GM23248 (cell line): ENCODE measurements around the gene SLC35B1. TPM values are rescaled to one million over a fixed set of nuclear protein-coding genes. Genes with fewer than 3 reads are reported as not detected.
"Not testable (repeated sequence)": the region's sequence is repeated elsewhere in the genome, so short reads cannot be mapped to it uniquely, and the experiment has no call there.

ENCODE experiments used
- DNase-seq: peaks from one replicate; pipeline ENCODE4 v3.0.0-alpha.2; 2015
- H2AFZ ChIP-seq: fragments of 200-600 bp; sonication (generic); 2 replicates; pipeline ENCODE4 v1.6.1; 2016; ENCODE audit warnings: antibody characterized with exemption
- H3F3A ChIP-seq: fragments of 200-600 bp; sonication (generic); 2 replicates; pipeline ENCODE4 v1.6.1; 2016; ENCODE audit warnings: mild to moderate bottlenecking, antibody characterized with exemption, mixed run types; ENCODE audit not compliant: insufficient read depth
- H3K27ac ChIP-seq: fragments of 200-600 bp; sonication (generic); 2 replicates; pipeline ENCODE4 v1.5.1; 2016; ENCODE audit warnings: mild to moderate bottlenecking
- H3K27me3 ChIP-seq: fragments of 200-600 bp; sonication (generic); replicated peaks from 2 replicates; pipeline ENCODE4 v1.6.1; 2016; ENCODE audit warnings: mild to moderate bottlenecking; ENCODE audit not compliant: insufficient read depth
- H3K36me3 ChIP-seq: fragments of 200-600 bp; sonication (generic); 2 replicates; pipeline ENCODE4 v1.6.1; 2016; ENCODE audit warnings: low read depth, mild to moderate bottlenecking
- H3K4me1 ChIP-seq: fragments of 200-600 bp; sonication (generic); 2 replicates; pipeline ENCODE4 v1.6.1; 2016; ENCODE audit warnings: mild to moderate bottlenecking; ENCODE audit not compliant: insufficient read depth
- H3K4me2 ChIP-seq: fragments of 200-600 bp; sonication (generic); one replicate; pipeline ENCODE4 v1.6.1; 2016; ENCODE audit warnings: mild to moderate bottlenecking; ENCODE audit not compliant: unreplicated experiment
- H3K4me3 ChIP-seq: fragments of 200-600 bp; sonication (generic); 2 replicates; pipeline ENCODE4 v1.5.1; 2016; ENCODE audit warnings: mild to moderate bottlenecking
- H3K79me2 ChIP-seq: fragments of 200-600 bp; sonication (generic); 2 replicates; pipeline ENCODE4 v1.6.1; 2016; ENCODE audit warnings: mild to moderate bottlenecking; ENCODE audit not compliant: insufficient read depth
- H3K9ac ChIP-seq: fragments of 200-600 bp; sonication (generic); 2 replicates; pipeline ENCODE4 v1.6.1; 2016; ENCODE audit warnings: mild to moderate bottlenecking
- H3K9me2 ChIP-seq: fragments of 200-600 bp; sonication (generic); 2 replicates; pipeline ENCODE4 v1.6.1; 2016; ENCODE audit warnings: mixed run types, mild to moderate bottlenecking, moderate library complexity; ENCODE audit not compliant: insufficient read depth
- H3K9me3 ChIP-seq: fragments of 200-600 bp; sonication (generic); one replicate; pipeline ENCODE4 v1.6.1; 2017; ENCODE audit warnings: low read depth
- H4K20me1 ChIP-seq: fragments of 200-600 bp; sonication (generic); 2 replicates; pipeline ENCODE4 v1.6.0; 2016; ENCODE audit not compliant: insufficient read depth
- EZH2 ChIP-seq: fragments of 200-600 bp; sonication (generic); IDR thresholded peaks from 2 replicates; pipeline ENCODE4 v1.6.1; 2018; ENCODE audit warnings: antibody characterized with exemption, mild to moderate bottlenecking; ENCODE audit not compliant: insufficient read depth, poor library complexity, severe bottlenecking
- EZH2phosphoT487 ChIP-seq: fragments of 200-600 bp; sonication (generic); IDR thresholded peaks from 2 replicates; pipeline ENCODE4 v1.6.1; 2018; ENCODE audit warnings: antibody characterized with exemption, moderate library complexity, mild to moderate bottlenecking, low read depth; ENCODE audit not compliant: insufficient read depth
- WGBS, 2 experiments: methylation state at CpG; one replicate each; pipeline ENCODE4 v1.1.6; 2015 to 2017; ENCODE audit warnings: low lambda C conversion rate in 2 of 2, low coverage in 1 of 2; ENCODE audit errors: missing lambda C conversion rate in 2 of 2; 5-methylcytosine and 5-hydroxymethylcytosine counted together
- in situ Hi-C: fragments of 300-500 bp; cut with MboI; formaldehyde crosslinking; loops from 2 replicates; pipeline ENCODE4 v1.15.0; 2020
- polyA plus RNA-seq: library from polyadenylated mRNA; unstranded; fragments of >200 nt; fragmentation: Nextera tagmentation; extraction: Ambion mirVana; gene quantifications from 2 replicates; pipeline ENCODE4 v1.2.1, GENCODE V29; 2016
- total RNA-seq: library from RNA; depleted of rRNA; stranded (reverse); fragments of >200 nt; shearing (Covaris generic); gene quantifications from 2 replicates; pipeline ENCODE4 v1.2.3, GENCODE V29; 2014

SLC35B1 gene
- total and polyA plus RNA-seq, 2 experiments from 2014 or later: 66.5 to 71.7 TPM

GRCh38 chr17:49729069-49729468 lies 21.3 kb upstream of the SLC35B1 start:
- Histone ChIP-seq H3K36me3 (no peaks in the 10 kb centered on the region), H3K4me2 (no peak overlapping the region), H3K27me3 (no peaks in the 10 kb centered on the region), H2AFZ (no peak overlapping the region), H3K9me3 (no peaks in the 10 kb centered on the region), H3K27ac (no peak overlapping the region), H3K79me2 (no peaks in the 10 kb centered on the region), H3K9me2 (no peaks in the 10 kb centered on the region), H3K9ac (no peak overlapping the region), H3K4me1 (0 out of 2 replicates have a peak, but pooled peaks cover 9% of the 10 kb centered on the region), H3K4me3 (no peak overlapping the region), H4K20me1 (no peaks in the 10 kb centered on the region), H3F3A (peaks cover 11% of the 10 kb centered on the region)
- 55 to 62% methylated on average over 3 of the region's 3 CpGs for WGBS, 2 experiments
- peak; percentile 19 for DNase-seq
- TF ChIP-seq EZH2 (no peak), EZH2phosphoT487 (no peak)
- in situ Hi-C loops: no loop called here

- Histone ChIP-seq H2AFZ (no peak overlapping the region), H3K9me2 (no peaks in the 10 kb centered on the region), H3K9ac (no peak overlapping the region), H3K4me3 (no peak overlapping the region), H3K4me1 (0 out of 2 replicates have a peak, but pooled peaks cover 9% of the 10 kb centered on the region), H3K9me3 (no peaks in the 10 kb centered on the region), H3K4me2 (no peak overlapping the region), H3K36me3 (no peaks in the 10 kb centered on the region), H3K27me3 (no peaks in the 10 kb centered on the region), H3F3A (peaks cover 11% of the 10 kb centered on the region), H3K27ac (no peak overlapping the region), H4K20me1 (no peaks in the 10 kb centered on the region), H3K79me2 (no peaks in the 10 kb centered on the region)
- DNase-seq: no peak
- in situ Hi-C loops: no loop called here
- WGBS, 2 experiments: 75 to 81% methylated on average over 5 of the region's 5 CpGs
- TF ChIP-seq EZH2: no peak
- no peak for TF ChIP-seq EZH2phosphoT487
Observed at GRCh38 chr17:49728425-49728824, 20.7 kb upstream of the SLC35B1 start.

DNA sequence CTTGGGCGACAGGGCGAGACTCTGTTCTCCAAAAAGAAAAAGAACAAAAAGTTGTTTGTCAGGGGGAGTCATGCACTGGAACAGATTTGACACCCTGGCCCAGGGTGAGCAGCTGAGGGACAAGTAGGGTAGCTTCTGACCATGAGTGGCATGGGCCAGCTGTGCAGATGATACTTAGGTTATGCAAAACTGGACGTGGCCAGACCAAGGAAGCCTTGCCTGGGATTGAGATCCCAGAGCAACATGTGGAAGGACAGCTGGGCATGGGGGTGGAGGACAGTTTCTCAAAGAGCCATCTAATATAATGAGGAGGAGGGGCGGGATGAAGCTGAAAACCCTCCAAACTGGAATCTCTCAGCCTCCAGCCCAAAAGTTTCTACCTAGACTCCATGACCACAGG lies 19.6 kb upstream of the SLC35B1 start:
- no peaks in the 10 kb centered on the region for H3K27me3 ChIP-seq
- H3K9me3 ChIP-seq: no peaks in the 10 kb centered on the region
- no peaks in the 10 kb centered on the region for H3K9me2 ChIP-seq
- H3K4me3 ChIP-seq: no peak overlapping the region
- in situ Hi-C loops: no loop called here
- 77 to 81% methylated on average over 4 of the region's 4 CpGs for WGBS, 2 experiments
- no peak for DNase-seq
- TF ChIP-seq EZH2phosphoT487: no peak
- no peaks in the 10 kb centered on the region for H4K20me1 ChIP-seq
- peaks cover 11% of the 10 kb centered on the region for H3F3A ChIP-seq
- no peak overlapping the region for H3K27ac ChIP-seq
- H3K79me2 ChIP-seq: no peaks in the 10 kb centered on the region
- H3K9ac ChIP-seq: no peak overlapping the region
- no peak overlapping the region for H2AFZ ChIP-seq
- H3K36me3 ChIP-seq: no peaks in the 10 kb centered on the region
- H3K4me2 ChIP-seq: no peak overlapping the region
- 0 out of 2 replicates have a peak, but pooled peaks cover 9% of the 10 kb centered on the region for H3K4me1 ChIP-seq

DNA sequence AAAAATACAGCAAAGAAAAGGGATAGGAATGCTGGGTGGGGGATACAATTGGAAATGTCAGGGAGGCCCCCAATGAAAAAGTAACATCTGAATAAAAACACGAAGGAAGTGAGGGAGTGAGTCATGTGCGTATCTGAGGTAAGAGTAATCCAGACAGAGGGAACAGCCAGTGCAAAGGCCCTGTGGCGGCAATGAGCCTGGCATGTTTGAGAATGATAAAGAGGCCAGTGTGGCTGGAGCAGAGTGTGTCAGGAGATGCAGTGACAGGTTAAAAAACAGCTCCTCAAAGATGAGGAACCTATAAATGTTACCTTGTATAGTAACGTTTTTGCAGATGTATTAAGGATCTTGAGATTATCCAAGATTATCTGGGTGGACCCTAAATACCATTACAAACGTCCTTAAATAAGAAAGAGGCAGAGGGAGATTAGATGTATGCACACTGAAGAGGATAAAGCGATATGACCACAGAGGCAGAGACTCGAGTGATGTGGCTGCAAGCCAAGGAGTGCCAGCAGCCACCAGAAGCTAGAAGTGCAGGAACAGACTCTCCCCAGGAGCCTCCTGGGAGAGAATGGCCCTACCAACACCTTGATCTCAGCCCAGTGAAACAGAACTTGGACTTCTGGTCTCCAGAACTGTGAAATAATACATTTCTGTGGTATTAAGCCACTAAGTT lies 17.8 kb upstream of the SLC35B1 start:
- TF ChIP-seq EZH2phosphoT487: no peak
- TF ChIP-seq EZH2: no peak
- Histone ChIP-seq H3K9ac (no peak overlapping the region), H3F3A (peaks cover 8% of the 10 kb centered on the region), H3K4me2 (no peak overlapping the region), H3K4me3 (no peak overlapping the region), H2AFZ (no peak overlapping the region), H3K79me2 (no peaks in the 10 kb centered on the region), H3K4me1 (0 out of 2 replicates have a peak, but pooled peaks cover 8% of the 10 kb centered on the region), H3K27ac (no peak overlapping the region), H4K20me1 (no peaks in the 10 kb centered on the region), H3K9me3 (no peaks in the 10 kb centered on the region), H3K36me3 (no peaks in the 10 kb centered on the region), H3K9me2 (no peaks in the 10 kb centered on the region), H3K27me3 (no peaks in the 10 kb centered on the region)
- 77 to 78% methylated on average over 7 of the region's 7 CpGs for WGBS, 2 experiments
- no peak for DNase-seq
- in situ Hi-C loops: no loop called here

DNA sequence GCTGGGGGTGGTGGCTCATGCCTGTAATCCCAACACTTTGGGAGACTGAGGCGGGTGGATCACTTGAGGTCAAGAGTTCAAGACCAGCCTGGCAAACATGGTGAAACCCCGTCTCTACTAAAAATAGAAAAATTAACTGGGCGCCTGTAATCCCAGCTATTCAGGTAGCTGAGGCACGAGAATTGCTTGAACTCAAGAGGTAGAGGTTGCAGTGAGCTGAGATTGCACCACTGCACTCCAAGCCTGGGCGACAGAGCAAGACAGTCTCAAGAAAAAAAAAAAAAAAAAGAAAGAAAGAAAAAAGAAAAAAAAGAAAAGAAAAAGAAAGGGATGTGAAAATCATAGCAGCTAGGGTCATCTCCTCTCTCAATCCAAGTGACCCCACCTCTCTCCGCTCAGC lies 16.8 kb upstream of the SLC35B1 start:
- in situ Hi-C loops, H3K9me2 ChIP-seq, H3K4me3 ChIP-seq, H3K79me2 ChIP-seq, H3K4me1 ChIP-seq, H3K36me3 ChIP-seq, H2AFZ ChIP-seq, H3F3A ChIP-seq, H3K4me2 ChIP-seq, H3K27ac ChIP-seq, H3K27me3 ChIP-seq, H4K20me1 ChIP-seq, H3K9me3 ChIP-seq, DNase-seq, H3K9ac ChIP-seq: not testable (repeated sequence)
- WGBS, 2 experiments: 85 to 86% methylated on average over 6 of the region's 6 CpGs
